H1 (cell line): ENCODE data around the gene TLCD5. TPM values are rescaled to one million over a fixed set of nuclear protein-coding genes. Genes with fewer than 3 reads are reported as not detected.

Experiments
- BACH1 ChIP-seq: IDR thresholded peaks from 2 replicates; pipeline ENCODE4 v1.6.1; 2012; ENCODE audit warnings: low read length, improper control_type of control experiment
- GABPA ChIP-seq: IDR thresholded peaks from 2 replicates; pipeline ENCODE4 v1.6.1; 2011; ENCODE audit warnings: mild to moderate bottlenecking, low read length, moderate library complexity, borderline replicate concordance; ENCODE audit not compliant: insufficient read depth
- KDM4A ChIP-seq: IDR thresholded peaks from one replicate; pipeline ENCODE4 v1.7.1; 2012; ENCODE audit warnings: low read depth, mild to moderate bottlenecking, moderate library complexity, low read length, inconsistent platforms; ENCODE audit not compliant: severe bottlenecking
- NANOG ChIP-seq: IDR thresholded peaks from 2 replicates; pipeline ENCODE4 v1.6.1; 2011; ENCODE audit warnings: low read length, low read depth, mild to moderate bottlenecking, inconsistent platforms; ENCODE audit not compliant: insufficient read depth, poor library complexity, severe bottlenecking
- polyA plus RNA-seq, 7 experiments: library from polyadenylated mRNA; depleted of rRNA in 3 of 7; stranded (reverse) in 5 of 7; unstranded in 2 of 7; fragments of >200 nt in 5 of 7; fragments of 200-250 nt in 2 of 7; gene quantifications; 1 replicate in 5 of 7; 2 replicates in 1 of 7; 4 replicates in 1 of 7; pipeline versions ENCODE4 v1.2.1 to v1.2.3, GENCODE V29; 2011 to 2013; ENCODE audit warnings: missing spikeins in 2 of 7, mixed read lengths in 2 of 7
- total RNA-seq: library from RNA; stranded (reverse); fragmentation: NEBNext Ultra II Directional; extraction: Animal tissue kit (Norgen Biotek cat#: 25700); gene quantifications from 2 replicates; pipeline ENCODE4 v1.2.1, GENCODE V29; 2021

TLCD5 gene
- total and polyA plus RNA-seq, 2 of the 8 experiments (the other 6 are each of a cell fraction or from before 2014, with no cell fraction given) = 9.5 to 10.1 TPM

GRCh38 chr11:120342678-120343077, 17.6 kb downstream of the TLCD5 start (continued):
- TF ChIP-seq NANOG = no peak
- TF ChIP-seq GABPA = no peak
- TF ChIP-seq KDM4A = no peak
- no peak for TF ChIP-seq BACH1
